Stimulated activated CD4-positive, alpha-beta T cell treated with anti-CD3 and anti-CD28 coated beads, Interleukin-4, amount 100 ng/mL, for 24 hours (primary cell): ENCODE results near the gene TCF12.

ENCODE experiments used
- DNase-seq: peaks from one replicate; pipeline ENCODE4 v3.0.0-alpha.2; 2020

The TCF12 gene

GRCh38 chr15:57224664-57225063, 306.2 kb downstream of the TCF12 start:
- DNase-seq: no peak

- DNase-seq: no peak
Observed at GRCh38 chr15:57227166-57227565, 308.7 kb downstream of the TCF12 start.

GRCh38 chr15:57227899-57228298, 309.5 kb downstream of the TCF12 start:
- no peak for DNase-seq

GRCh38 chr15:57228395-57228794, 310.0 kb downstream of the TCF12 start:
- no peak for DNase-seq

GRCh38 chr15:57229051-57229450, 310.6 kb downstream of the TCF12 start:
- DNase-seq: no peak

- DNase-seq: no peak
Observed at GRCh38 chr15:57231559-57231958, 313.1 kb downstream of the TCF12 start.

GRCh38 chr15:57234156-57234555, 315.7 kb downstream of the TCF12 start:
- no peak for DNase-seq

GRCh38 chr15:57235186-57235585, 316.7 kb downstream of the TCF12 start:
- no peak for DNase-seq

- DNase-seq: no peak
Observed at GRCh38 chr15:57235873-57236272, 317.4 kb downstream of the TCF12 start.

- DNase-seq: no peak
Observed at GRCh38 chr15:57236561-57237300, 318.3 kb downstream of the TCF12 start.

GRCh38 chr15:57237301-57237642, 318.8 kb downstream of the TCF12 start:
- DNase-seq: no peak

- no peak for DNase-seq
Observed at GRCh38 chr15:57237676-57238075, 319.2 kb downstream of the TCF12 start.

GRCh38 chr15:57245130-57245529, 326.7 kb downstream of the TCF12 start:
- no peak for DNase-seq

GRCh38 chr15:57245714-57246113, 327.3 kb downstream of the TCF12 start:
- DNase-seq: no peak

- DNase-seq: no peak
Observed at GRCh38 chr15:57248074-57248473, 329.6 kb downstream of the TCF12 start.

- DNase-seq: no peak
Observed at GRCh38 chr15:57251308-57251707, 332.9 kb downstream of the TCF12 start.

GRCh38 chr15:57251941-57252340, 333.5 kb downstream of the TCF12 start:
- DNase-seq: no peak

GRCh38 chr15:57253082-57253481, 334.6 kb downstream of the TCF12 start:
- no peak for DNase-seq

GRCh38 chr15:57253500-57253899, 335.1 kb downstream of the TCF12 start:
- DNase-seq: no peak

GRCh38 chr15:57255751-57256341, 337.4 kb downstream of the TCF12 start:
- DNase-seq: no peak

- DNase-seq: no peak
Observed at GRCh38 chr15:57256939-57257338, 338.5 kb downstream of the TCF12 start.

GRCh38 chr15:57259568-57260040, 341.2 kb downstream of the TCF12 start:
- no peak for DNase-seq

- DNase-seq: no peak
Observed at GRCh38 chr15:57263520-57263919, 345.1 kb downstream of the TCF12 start.

GRCh38 chr15:57272771-57273357, 354.4 kb downstream of the TCF12 start:
- no peak for DNase-seq
